KG1 (cell line): ENCODE results near the gene MSI2.

ENCODE experiments used
- DNase-seq: peaks from one replicate; lab custom pipeline; 2025; lab: John Stamatoyannopoulos, UW

MSI2 gene

DNA sequence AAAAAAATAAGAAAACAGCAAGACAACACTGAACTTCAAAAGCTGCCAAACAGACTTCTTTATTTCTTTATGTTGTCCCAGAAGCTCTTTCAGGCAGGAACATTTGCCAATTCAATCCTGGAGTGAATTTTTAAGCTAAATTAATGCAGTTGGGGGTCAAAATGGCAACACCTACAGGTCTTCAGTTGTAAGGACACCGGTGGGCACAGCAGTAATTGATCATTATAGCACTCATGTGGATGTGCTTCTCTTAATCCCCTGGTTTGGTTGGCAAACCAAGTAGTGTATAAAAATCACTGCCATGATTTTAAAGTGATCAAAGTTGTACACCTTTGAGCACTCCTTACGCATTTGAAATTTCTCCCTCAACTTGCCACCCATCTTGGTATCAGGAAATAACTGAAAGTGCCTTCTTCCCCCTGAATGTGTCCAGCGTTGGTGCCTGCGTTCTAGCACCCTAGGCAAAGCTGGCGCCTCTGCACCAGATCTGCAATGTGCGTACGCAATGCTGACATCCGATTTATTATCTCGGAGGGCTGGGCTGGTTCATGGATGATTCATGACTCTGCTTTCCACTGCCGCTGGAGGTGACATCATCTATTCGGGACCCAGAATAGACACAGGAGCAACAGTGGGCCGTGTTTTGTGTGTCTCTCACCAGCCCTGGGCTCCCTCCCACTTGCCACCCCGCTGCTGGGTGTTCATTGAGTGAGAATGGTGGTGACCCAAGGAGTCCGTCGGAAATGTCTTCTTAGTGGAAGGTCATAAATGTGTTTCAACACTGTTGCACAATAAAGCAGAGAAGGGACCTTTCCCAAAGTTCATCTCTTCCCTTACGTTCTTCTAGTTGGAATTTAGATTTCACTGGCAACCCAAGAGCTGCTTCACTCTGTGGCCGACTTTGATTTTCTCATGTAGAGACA, 285.4 kb downstream of the MSI2 start:
- no peak for DNase-seq

DNA sequence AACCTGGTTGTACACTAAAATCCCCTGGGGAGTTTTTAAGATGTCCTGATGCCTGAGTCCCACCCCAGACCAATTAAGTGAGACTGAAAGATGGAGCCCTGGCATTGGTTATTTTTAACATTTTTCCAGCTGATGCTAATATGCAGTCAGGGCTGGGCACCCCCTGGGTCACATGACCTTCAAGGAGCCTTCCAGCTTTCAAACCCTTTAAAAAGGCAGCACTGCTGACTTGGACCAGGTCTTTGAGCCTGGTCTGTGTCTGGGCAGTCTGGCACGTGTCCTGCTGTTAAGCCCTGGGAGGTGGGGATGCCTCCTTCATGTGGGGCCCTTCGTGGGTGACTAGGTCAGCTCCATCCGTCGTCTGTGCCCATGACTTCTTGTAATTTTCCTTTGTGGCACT, 286.2 kb downstream of the MSI2 start:
- no peak for DNase-seq

DNA sequence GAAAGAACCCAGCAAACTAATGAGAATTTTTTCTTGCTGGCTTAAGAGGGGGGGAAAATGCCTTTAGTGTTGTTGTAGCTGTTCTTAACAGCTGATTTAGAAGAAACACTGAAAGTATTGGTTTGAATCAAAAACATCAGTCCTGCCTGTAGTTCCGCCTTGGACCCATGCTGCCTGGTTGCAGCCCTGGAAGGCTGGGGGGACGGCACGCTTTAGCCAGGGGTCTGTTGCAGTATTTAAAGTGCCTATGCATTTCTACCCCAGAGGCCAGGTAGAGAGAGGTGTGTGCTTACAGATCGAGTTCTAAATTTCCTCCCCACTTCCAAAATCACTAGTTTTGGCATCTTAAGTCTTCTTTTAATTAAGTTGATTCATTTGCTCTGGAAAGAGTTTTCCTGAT, 286.9 kb downstream of the MSI2 start:
- DNase-seq, result no peak

DNA sequence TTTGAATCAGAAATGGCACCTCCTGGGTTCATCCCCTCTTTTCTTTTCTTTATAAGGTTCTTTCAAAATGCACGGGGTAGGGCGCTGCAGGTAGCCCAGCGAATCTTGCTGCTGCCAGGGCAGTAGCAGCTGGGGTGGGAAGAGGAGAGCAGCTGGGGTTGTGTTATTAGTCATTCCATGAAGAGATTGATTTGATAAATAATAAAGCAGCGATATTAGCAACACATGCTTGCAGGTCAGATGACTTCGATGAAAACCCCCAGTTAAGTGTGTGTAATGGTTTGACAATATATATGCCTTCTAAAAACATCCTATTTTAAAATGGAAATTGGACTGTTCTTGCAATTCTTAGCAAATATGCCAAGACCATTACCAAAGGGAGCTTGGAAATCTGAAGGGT, 288.1 kb downstream of the MSI2 start:
- no peak for DNase-seq

DNA sequence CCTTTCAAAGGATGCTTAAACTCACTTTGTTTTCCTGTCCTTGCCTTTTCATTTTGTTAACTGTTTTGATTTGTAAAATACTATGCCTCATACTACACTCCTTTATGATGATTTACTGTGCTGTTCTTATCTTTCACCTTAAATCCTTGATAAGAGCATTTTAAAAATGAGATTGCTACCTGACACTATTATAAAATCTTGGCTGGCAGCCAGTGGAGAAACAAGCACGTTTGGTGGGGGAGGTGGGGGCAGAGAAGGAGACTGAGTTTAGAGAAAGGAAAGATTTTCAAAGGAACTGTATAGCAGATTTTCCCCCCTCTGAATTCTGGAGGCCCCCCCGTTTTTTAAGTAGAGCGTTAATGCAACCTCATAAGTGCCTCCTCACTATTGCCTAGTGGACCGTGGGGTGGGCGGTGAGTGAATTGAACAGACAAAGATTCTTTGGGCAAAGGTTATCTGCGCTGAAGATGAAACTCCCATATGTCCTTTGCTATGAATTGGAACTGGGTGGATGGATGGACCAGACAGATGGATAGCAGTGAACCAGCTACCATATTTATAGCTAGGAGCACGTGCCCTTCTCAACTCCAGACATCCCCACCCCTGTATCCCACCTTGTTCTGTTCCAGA, 288.6 kb downstream of the MSI2 start:
- DNase-seq, result no peak

DNA sequence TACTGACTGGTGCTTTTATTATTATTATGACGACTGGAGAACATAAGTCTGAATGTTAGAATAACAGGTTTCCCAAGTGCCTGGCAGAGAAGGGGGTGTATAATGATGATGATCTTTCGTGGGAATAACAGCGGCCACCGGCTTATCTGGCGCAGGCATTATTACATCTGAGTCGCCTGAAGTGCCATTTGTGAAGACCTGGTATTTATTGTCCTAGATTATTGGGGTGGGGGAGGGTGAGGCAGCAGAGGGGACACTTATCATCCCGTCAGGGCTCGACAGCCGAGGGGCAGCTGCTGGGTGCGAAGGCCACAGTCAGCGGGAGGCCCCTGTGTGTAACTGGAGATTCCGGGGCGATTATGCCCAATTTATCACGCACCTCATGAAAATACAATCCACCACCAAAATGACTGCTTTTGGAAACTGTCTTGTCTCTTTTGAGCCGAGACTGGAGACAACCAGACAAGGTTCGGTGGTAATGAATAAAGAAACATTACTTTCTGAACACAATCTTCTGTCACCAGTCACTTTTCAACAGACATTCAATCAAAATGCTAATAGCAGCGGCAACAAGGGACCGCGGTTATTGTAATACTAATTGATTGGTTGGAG, 289.5 kb downstream of the MSI2 start:
- no peak for DNase-seq

DNA sequence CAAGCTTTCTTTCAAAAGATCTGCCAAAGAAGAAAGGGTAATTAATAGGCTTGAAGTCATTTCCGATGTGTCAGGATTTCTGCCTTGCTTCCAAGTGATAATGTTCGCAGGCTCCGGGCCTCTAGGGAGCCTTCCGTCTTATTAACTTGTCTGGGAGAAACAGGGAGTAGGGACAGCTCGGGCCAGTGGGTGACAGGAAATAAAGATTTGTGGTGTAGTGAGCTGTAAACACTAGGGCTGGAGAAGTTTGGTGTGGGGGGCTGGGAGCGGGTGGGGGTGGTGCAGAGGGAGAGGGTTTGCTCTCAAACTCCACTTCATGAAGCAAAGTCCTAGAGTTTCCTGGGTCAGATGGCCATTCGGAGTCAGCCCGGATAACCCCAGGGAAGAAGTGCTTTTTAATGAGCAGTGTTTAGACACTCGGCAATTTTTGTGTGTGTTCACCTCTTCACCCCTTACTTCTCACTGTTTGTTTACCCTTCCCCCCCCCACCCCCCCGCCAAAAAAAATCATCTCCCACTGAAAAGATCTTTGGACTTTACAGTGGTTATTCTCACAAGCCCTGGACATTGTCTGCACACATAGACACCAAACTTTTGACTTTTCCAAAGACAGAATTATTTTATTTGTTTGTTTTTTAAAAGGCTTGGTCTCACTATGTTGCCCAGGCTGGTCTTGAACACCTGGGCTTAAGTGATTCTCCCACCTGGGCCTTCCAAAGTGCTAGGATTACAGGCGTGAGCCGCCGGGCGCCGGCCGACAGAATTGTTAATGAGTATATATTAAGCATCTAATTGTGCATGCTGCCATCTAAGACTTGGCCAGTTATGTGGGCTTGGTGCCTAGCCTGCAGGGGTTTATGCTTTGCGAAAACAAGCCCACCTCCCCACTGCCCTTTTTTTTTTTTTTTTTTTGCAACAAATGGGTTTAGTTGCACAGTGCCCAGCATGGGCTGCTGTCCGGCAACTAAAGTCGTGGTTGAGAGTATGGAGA, 292.4 kb downstream of the MSI2 start:
- DNase-seq, result no peak

DNA sequence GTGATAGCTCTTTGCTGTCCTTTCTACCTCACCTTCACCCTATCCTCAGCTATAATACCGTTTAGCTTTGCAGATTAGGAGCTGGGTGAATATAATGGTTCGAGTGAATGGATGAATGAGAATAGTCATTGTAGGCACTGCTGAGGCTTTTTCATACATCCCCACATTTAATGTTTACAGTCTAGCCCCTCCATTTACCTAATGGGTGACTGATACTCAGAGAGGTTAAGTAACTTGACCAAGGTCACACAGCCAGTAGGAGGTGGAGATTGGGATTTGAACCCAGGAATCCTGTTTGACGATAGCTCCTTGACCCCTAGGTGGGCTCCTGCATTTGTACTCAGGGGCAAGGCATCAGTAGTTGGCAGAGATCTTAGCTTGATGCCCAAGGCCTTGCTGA, 293.1 kb downstream of the MSI2 start:
- no peak for DNase-seq

DNA sequence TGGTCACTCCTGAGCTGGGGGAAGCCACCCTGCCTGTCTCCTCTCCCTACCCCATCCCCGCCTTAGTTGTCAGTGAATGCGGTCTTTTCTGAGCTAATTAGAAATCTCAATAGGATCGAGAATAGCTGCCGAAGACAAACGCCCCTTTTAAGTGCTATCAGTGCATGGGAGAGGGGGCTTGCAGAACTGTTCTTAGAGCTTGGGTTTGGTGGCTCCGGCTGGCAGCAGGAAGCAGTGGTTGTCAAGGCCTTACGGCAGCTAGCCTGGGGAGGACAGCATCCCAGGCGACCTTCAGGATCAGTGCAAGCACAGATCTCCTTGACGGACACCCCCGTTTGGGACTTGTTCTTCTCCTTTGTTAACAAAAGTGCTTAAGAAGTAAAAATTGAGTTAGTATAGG, 293.7 kb downstream of the MSI2 start:
- no peak for DNase-seq

DNA sequence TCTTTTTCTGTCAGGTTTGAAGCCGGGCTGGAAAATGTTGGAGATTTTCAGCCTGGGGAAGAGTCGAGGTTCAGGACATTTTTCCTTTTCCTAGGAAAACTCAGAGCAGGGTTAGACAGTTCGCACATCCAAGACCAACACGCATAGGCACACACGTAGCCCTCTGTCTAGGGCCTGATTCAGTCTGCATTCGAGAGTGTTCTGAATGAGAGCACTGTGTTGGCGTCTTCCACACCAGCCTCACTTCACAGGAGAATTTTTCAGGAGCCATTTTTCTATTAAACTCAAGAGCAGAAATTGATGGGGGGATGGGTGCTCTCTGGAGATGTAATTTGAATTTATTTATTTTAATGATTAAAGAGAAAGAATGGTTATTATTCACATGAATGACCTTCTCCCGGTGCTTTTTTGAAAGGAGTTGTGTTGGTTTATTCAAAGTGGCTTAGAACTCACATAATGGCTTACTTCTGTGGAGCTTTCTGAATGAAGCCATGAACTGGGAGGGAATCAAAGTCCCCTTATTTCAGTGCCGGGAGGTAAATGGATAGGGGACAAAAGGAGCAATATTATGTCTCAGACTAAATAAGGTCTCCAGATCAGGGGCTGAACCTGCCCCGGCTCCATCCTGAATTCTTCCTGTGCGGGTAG, 294.5 kb downstream of the MSI2 start:
- no peak for DNase-seq

DNA sequence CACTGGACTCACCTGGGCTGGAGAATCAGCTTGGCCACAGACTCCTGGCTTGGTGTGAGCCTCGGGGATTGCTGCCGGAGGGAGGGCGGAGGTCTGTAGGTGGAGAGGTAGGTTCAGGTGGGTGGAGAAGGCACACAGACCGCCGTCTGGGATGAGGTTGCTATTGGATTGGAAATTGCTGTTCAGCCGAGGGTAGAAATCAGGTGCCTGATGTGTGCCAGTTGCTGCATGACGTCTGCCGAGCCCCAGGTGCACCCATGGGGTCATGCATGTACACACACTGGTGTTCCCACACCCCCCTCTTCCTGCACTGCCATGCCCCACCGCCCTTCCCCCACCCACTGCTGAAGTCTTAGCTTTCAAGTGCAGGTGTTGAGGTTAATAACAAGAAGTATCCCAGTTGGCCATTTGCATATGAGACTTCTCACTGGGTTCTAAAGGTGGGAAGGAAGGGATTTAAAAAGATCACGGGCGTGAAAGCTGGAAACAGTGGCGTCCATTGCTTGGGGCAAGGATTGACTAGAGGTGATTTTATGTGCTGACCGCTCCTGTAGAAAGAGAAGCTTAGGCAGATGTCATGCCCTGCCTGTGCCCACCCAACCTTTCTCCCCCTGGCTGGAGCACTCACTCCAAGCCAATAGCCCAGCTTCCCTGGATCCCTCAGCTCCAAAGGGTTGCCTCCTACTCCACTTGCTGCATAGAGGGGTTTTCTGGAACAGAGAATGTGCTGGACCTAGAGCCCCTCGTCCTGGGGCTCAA, 295.2 kb downstream of the MSI2 start:
- DNase-seq, result no peak

DNA sequence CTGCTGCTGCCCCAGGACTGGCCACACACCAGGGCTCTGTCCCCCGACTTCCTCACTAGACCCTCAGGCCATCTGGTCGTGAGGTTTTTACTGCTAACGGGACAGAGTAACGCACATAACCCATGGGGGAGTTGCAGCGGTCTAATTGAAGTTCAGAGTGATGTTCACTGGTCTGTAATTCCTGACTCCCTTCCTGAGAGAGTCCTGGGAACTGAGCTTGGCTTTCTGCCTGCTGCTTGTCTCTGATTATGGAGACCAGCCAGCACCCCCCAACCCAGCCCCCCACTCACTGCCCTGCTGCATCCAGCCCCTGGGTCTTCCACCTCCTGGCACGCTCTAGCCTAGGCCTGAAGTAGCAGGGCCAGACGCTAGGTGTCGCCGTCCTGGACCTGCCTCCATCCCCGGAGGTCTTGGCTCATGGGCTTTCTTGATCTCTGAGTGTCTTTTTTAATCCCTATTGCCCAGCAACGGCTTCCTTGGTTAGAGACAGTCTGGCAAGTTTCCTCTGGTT, 295.8 kb downstream of the MSI2 start:
- no peak for DNase-seq

DNA sequence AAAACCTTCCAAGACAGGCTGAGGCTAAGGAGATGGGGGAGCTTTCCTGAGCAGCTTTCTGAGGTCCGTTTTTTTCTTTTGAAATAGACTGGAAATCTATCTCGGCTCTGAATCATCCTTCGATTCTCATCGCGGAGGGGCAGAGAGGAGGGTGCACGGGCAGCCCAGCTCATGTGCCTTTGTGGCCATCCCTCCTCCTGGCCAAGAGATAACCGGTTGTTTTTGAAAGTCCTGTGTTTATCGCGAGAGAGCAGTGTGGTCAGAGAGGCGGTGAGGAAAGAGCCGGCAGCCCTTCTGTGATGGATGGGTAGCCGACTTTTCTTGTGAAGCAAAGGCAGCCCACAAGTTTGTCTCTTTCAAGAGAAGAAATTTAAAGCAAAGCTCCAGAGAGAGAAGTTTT, 297.2 kb downstream of the MSI2 start:
- DNase-seq, result no peak

DNA sequence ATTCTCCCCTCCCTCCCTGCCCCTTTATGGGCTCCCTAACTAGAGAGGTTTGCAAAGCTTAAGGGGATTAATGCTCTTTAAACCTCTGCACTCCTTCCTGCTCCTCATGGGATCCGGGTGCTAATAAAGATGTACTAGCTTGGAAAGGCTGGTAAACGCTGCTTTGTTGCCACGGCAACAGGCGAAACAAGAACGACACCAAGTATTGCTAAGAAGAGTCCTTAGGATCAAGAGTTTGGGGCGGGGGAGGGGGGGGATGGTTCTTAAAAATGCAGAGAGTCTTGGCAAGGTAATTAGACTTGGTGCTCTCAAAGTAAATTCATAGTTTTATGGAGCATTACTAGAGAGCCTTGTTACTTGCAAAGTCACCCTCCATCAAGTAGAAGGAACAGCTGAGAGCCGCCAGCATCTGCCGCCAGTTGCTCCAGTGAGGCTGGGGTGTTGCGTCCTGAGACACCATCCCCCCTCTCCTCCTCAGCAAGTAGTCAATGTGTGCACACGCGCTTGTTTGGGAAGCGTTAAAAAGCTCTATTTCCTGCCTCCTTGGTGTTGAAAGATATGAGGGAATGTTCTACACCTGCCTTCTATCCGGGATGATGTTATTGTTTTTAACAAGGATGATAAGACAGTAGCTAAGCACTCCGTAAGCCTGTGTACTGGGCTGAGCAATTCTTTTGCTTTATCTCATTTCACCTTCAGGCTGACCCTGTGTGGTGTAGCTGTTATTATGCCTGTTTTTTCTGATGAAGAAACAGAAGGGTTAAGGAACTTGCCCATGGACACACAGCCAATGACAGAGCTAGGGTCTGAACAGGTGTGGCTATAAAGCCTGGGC, 297.9 kb downstream of the MSI2 start:
- no peak for DNase-seq

DNA sequence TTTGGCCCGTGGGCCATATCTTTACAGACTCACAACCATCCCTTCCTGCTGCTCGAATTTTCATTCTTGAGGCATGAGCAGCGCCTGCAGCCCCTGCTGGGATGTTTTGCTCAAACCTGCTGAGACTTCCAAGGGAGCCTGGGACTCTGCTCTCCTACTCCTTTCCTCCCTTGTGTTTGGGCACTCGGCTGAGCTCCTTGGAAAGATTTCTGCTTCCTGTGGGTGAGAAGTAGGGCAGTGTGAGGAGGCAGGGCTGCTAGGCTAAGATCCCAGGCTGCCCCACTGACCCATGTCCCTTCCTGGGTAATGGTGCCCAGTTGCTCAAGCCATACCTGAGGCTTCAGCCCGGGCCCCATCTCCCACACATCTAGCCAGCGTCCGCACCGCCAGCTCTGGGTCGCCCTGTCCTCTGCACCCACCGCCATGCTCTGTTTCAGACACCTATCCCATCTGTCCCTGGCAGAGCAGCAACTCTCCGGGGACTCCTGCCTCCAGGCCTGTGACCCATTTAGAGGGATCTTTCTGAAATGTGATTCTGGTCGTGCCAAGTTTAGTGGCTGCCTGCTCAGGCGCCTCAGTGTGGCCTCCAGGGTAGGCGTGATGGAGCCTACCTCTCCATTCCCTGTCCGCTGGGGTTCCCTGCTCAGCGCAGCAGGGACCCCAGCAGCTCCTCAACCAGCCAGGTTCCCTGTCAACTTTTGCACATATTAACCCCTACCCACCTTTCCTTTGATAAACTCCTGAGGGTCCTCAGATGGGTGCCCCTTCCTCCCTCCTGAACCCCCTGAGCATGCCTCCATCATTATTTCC, 298.7 kb downstream of the MSI2 start:
- no peak for DNase-seq

DNA sequence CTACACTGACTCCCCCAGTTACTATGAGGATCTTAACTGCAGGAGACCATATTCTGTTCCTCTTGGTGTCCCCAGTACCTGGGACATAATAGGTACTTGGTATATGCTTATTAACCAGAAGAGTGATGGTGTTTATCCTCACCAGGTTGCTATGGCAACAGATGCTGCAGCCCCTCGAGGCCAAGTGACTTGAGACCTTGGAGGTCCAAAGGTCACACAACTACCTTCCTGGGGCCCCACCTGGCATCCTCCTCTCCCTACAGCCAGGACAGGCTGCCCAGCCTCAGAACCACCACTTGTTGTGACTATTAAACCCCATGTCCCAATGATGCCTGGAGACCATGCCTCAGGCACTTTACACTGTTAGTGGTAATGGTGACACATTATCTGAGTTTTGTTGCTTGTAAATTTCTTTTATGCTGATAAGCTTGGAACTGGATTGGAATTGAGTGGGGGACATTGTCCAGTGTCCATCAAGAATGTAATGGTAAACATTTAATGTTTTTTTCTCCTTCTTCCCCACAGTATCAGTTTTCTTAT, 299.4 kb downstream of the MSI2 start:
- DNase-seq, result no peak

DNA sequence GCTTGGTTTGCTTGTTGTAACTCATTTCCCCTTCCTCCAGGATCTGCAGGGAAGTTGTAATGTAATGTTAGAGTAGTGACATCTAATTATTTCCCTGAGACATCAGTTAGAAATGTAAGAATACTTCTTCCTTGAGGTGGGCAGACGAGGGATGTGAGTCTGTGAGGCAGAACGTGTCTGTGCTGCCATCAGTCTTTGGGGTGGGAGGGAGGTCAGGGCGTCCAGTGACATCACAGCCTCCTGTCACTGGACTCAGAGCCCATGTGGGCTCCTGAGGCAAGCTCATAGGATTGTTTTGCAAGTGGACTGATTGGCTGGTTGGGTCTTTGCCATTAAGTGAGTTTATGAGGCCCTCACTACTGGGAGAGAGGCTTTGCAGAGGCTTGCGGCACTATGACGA, 300.0 kb downstream of the MSI2 start:
- no peak for DNase-seq

DNA sequence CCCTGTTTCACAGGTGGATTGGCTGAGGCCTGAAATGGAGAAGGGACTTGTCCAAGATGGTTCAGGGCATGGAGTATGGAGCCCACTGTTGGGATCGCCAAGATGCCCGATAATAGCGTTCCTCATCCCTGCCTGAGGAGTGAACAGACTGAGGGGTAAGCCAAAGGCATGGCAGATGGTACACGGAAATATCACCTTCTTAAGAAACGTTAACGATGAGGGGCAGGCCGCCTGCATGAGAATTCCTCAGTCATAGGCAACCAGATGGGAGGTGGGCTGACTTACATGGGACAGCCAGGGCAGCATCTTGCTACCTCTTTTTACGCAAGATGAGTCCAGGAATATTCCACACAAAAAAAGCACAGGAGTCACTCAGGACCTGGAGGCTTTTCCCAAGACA, 300.7 kb downstream of the MSI2 start:
- DNase-seq, result no peak
